Measurements from ENCODE around the gene MRPS27.

- TF ChIP-seq TAF1 (IDR thresholded peaks at IDR 0.05; ENCODE audit: low read depth) (no peak), TCF12 (IDR thresholded peaks at IDR 0.05; ENCODE audit: low read depth) (no peak), YY1 (IDR thresholded peaks at IDR 0.05; ENCODE audit: low read depth) (no peak), RAD21 (IDR thresholded peaks at IDR 0.05; ENCODE audit: low read depth) (no peak)
These were observed 27.6 kb downstream of the MRPS27 start for GRCh38 chr5:72292411-72292810.

Data from Ishikawa (cell line).